HG03571 (cell line): ENCODE data around the gene TBC1D19.
"Not testable (repeated sequence)": the region's sequence is repeated elsewhere in the genome, so short reads cannot be mapped to it uniquely, and the experiment has no call there.

Source experiments
- ATAC-seq: cut with Tn5 transposase; IDR thresholded peaks from one replicate; pipeline ENCODE4 v1.9.1; 2021; ENCODE audit not compliant: unreplicated experiment

TBC1D19 gene

GRCh38 chr4:26679040-26679695, 95.3 kb downstream of the TBC1D19 start:
- not testable (repeated sequence) for ATAC-seq

- ATAC-seq: no peak
Measured at GRCh38 chr4:26682436-26682835, 98.6 kb downstream of the TBC1D19 start.

- no peak for ATAC-seq
Measured at GRCh38 chr4:26685250-26685649, 101.4 kb downstream of the TBC1D19 start.

GRCh38 chr4:26687728-26688127, 103.8 kb downstream of the TBC1D19 start:
- ATAC-seq: no peak

GRCh38 chr4:26690506-26690905, 106.6 kb downstream of the TBC1D19 start:
- ATAC-seq: no peak

GRCh38 chr4:26692014-26692726, 108.3 kb downstream of the TBC1D19 start:
- ATAC-seq: no peak

- not testable (repeated sequence) for ATAC-seq
Measured at GRCh38 chr4:26694131-26694530, 110.2 kb downstream of the TBC1D19 start.

GRCh38 chr4:26700110-26700509, 116.2 kb downstream of the TBC1D19 start:
- ATAC-seq: no peak

GRCh38 chr4:26701095-26701494, 117.2 kb downstream of the TBC1D19 start:
- no peak for ATAC-seq

- ATAC-seq: no peak
Measured at GRCh38 chr4:26701786-26702227, 117.9 kb downstream of the TBC1D19 start.

- no peak for ATAC-seq
Measured at GRCh38 chr4:26707342-26707741, 123.5 kb downstream of the TBC1D19 start.

- ATAC-seq: no peak
Measured at GRCh38 chr4:26709246-26709645, 125.4 kb downstream of the TBC1D19 start.

- no peak for ATAC-seq
Measured at GRCh38 chr4:26713563-26714151, 129.8 kb downstream of the TBC1D19 start.

- no peak for ATAC-seq
Measured at GRCh38 chr4:26715636-26716242, 131.9 kb downstream of the TBC1D19 start.

- ATAC-seq: no peak
Measured at GRCh38 chr4:26717332-26717731, 133.4 kb downstream of the TBC1D19 start.

- no peak for ATAC-seq
Measured at GRCh38 chr4:26719954-26720552, 136.2 kb downstream of the TBC1D19 start.

- ATAC-seq: no peak
Measured at GRCh38 chr4:26721685-26722084, 137.8 kb downstream of the TBC1D19 start.

GRCh38 chr4:26723216-26723615, 139.3 kb downstream of the TBC1D19 start:
- peak; percentile 92 for ATAC-seq

GRCh38 chr4:26724534-26724933, 140.7 kb downstream of the TBC1D19 start:
- ATAC-seq: no peak

- no peak for ATAC-seq
Measured at GRCh38 chr4:26726655-26727387, 142.9 kb downstream of the TBC1D19 start.

GRCh38 chr4:26727844-26728243, 144.0 kb downstream of the TBC1D19 start:
- ATAC-seq: no peak
